Endothelial cell of umbilical vein (primary cell): Measurements from ENCODE around the gene SPATA31E1. TPM values are rescaled to one million over a fixed set of nuclear protein-coding genes. Genes with fewer than 3 reads are reported as not detected.

ENCODE experiments used
- BruUV-seq: library from RNA; stranded (reverse); fragments of 400-500 nt; replicated peaks from 2 replicates; lab custom pipeline; 2021; lab: Mats Ljungman, UMichigan
- CTCF ChIA-PET: fragments of 300-600, 350-600 bp; sonication (Branson Sonifier 250); formaldehyde crosslinking; loops from one replicate; lab custom pipeline; 2021; ENCODE audit warnings: antibody characterized with exemption, inconsistent platforms; lab: Charles Lee
- POLR2A ChIA-PET: fragments of 300-600, 350-600 bp; sonication (Branson Sonifier 250); formaldehyde crosslinking; loops from one replicate; lab custom pipeline; 2021; ENCODE audit warnings: antibody characterized with exemption, inconsistent platforms; lab: Charles Lee
- DNase-seq: peaks from one replicate; pipeline ENCODE4 v3.0.0-alpha.2; 2011; ENCODE audit warnings: low read depth, low spot score
- FAIRE-seq: peaks from 2 replicates; lab custom pipeline; 2011; peaks lifted over from hg19 to GRCh38; lab: Jason Lieb, UNC
- H2AFZ ChIP-seq: 2 replicates; pipeline ENCODE4 v1.6.0; 2012; ENCODE audit warnings: low read depth, low read length, control low read depth, inconsistent platforms
- H3K27ac ChIP-seq: 2 replicates; pipeline ENCODE4 v1.5.1; 2011; ENCODE audit warnings: low read depth, mild to moderate bottlenecking, control low read depth, low read length, moderate library complexity; ENCODE audit not compliant: insufficient read depth
- H3K27me3 ChIP-seq, 2 experiments: 2 replicates each; pipeline versions ENCODE4 v1.6.0 to v1.6.1; 2011; ENCODE audit warnings: low read length in 2 of 2, mixed read lengths in 1 of 2; ENCODE audit not compliant: control insufficient read depth in 2 of 2, insufficient read depth in 2 of 2
- H3K36me3 ChIP-seq, 2 experiments: 2 replicates in 1 of 2; 3 replicates in 1 of 2; pipeline ENCODE4 v1.5.1; 2011; ENCODE audit warnings: low read length in 2 of 2, mild to moderate bottlenecking in 1 of 2, moderate library complexity in 1 of 2; ENCODE audit not compliant: control insufficient read depth in 2 of 2, insufficient read depth in 2 of 2; ENCODE audit errors: extremely low read depth in 1 of 2
- H3K4me1 ChIP-seq: 3 replicates; pipeline ENCODE4 v1.5.1; 2011; ENCODE audit warnings: mild to moderate bottlenecking, low read length; ENCODE audit not compliant: control insufficient read depth, insufficient read depth; ENCODE audit errors: extremely low read depth
- H3K4me2 ChIP-seq: 2 replicates; pipeline ENCODE4 v1.6.1; 2011; ENCODE audit warnings: low read length, control low read depth, mixed read lengths; ENCODE audit not compliant: insufficient read depth
- H3K4me3 ChIP-seq, 3 experiments: fragments of 200-600 bp in 1 of 3; sonication (generic), shearing (Covaris generic) in 1 of 3; replicated peaks in 1 of 3; 2 replicates each; pipeline ENCODE4 v1.5.1; 2011 to 2016; ENCODE audit warnings: control low read depth in 3 of 3, low read length in 3 of 3, mild to moderate bottlenecking in 2 of 3, inconsistent platforms in 1 of 3, low read depth in 1 of 3, moderate library complexity in 1 of 3; ENCODE audit not compliant: insufficient read depth in 1 of 3
- H3K79me2 ChIP-seq: 2 replicates; pipeline ENCODE4 v1.6.0; 2012; ENCODE audit warnings: low read length, inconsistent platforms; ENCODE audit not compliant: control insufficient read depth, insufficient read depth
- H3K9ac ChIP-seq: replicated peaks from 2 replicates; pipeline ENCODE3; 2011; ENCODE audit warnings: low read length, control low read depth; ENCODE audit not compliant: insufficient read depth; ENCODE audit errors: extremely low read depth
- H3K9me1 ChIP-seq: replicated peaks from 3 replicates; pipeline ENCODE4 v1.6.0; 2011; ENCODE audit warnings: mild to moderate bottlenecking, low read length; ENCODE audit not compliant: control insufficient read depth, insufficient read depth; ENCODE audit errors: extremely low read depth
- H3K9me3 ChIP-seq: replicated peaks from 2 replicates; pipeline ENCODE4 v1.5.1; 2012; ENCODE audit warnings: low read length, inconsistent platforms; ENCODE audit not compliant: control insufficient read depth, insufficient read depth
- H4K20me1 ChIP-seq: replicated peaks from 2 replicates; pipeline ENCODE3; 2011; ENCODE audit warnings: mild to moderate bottlenecking, low read length; ENCODE audit not compliant: control insufficient read depth, insufficient read depth; ENCODE audit errors: extremely low read depth
- CTCF ChIP-seq, 2 donors: IDR thresholded peaks; 1 replicate in 1 of 2; 2 replicates in 1 of 2; pipeline ENCODE4 v1.5.1; 2011; ENCODE audit warnings: low read length in 2 of 2, mild to moderate bottlenecking in 2 of 2, moderate library complexity in 2 of 2, control low read depth in 1 of 2, inconsistent platforms in 1 of 2, low read depth in 1 of 2; ENCODE audit not compliant: insufficient read depth in 1 of 2; ENCODE audit errors: extremely low read depth in 1 of 2
- EZH2 ChIP-seq: IDR thresholded peaks from 2 replicates; pipeline ENCODE4 v1.6.1; 2012; ENCODE audit warnings: borderline replicate concordance, low read depth, mild to moderate bottlenecking, moderate library complexity, low read length, inconsistent platforms; ENCODE audit not compliant: severe bottlenecking
- FOS ChIP-seq: IDR thresholded peaks from 2 replicates; pipeline ENCODE4 v1.6.1; 2011; ENCODE audit warnings: mild to moderate bottlenecking, low read length, moderate library complexity, borderline replicate concordance; ENCODE audit not compliant: insufficient read depth
- GATA2 ChIP-seq: IDR thresholded peaks from 2 replicates; pipeline ENCODE4 v1.7.0; 2011; ENCODE audit warnings: low read depth, mild to moderate bottlenecking, moderate library complexity, mixed read lengths, low read length; ENCODE audit not compliant: insufficient read length, insufficient read depth
- JUN ChIP-seq: IDR thresholded peaks from 2 replicates; pipeline ENCODE4 v1.6.1; 2011; ENCODE audit warnings: borderline replicate concordance, low read depth; ENCODE audit not compliant: insufficient read length, insufficient read depth
- MYC ChIP-seq: IDR thresholded peaks from one replicate; pipeline ENCODE4 v1.6.1; 2011; ENCODE audit warnings: mild to moderate bottlenecking, low read depth, low read length
- POLR2A ChIP-seq: IDR thresholded peaks from 2 replicates; pipeline ENCODE4 v1.6.1; 2012; ENCODE audit warnings: low read depth, mild to moderate bottlenecking, control low read depth, low read length
- POLR2AphosphoS5 ChIP-seq: IDR thresholded peaks from 2 replicates; pipeline ENCODE4 v1.6.1; 2012; ENCODE audit warnings: low read depth, mild to moderate bottlenecking, control low read depth, low read length, moderate library complexity; ENCODE audit not compliant: insufficient read depth
- dilution Hi-C: fragments of 300-500 bp; cut with MboI; formaldehyde crosslinking; loops from one replicate; pipeline ENCODE4 v1.15.0; 2019; ENCODE audit warnings: low sequenced_read_pairs; ENCODE audit not compliant: extremely low pct_ligation_motif_present
- intact Hi-C: fragments of 100-400 bp; cut with micrococcal nuclease; formaldehyde crosslinking; loops from one replicate; pipeline ENCODE4 v1.10.0; 2022
- polyA plus RNA-seq, 4 experiments: library from polyadenylated mRNA; depleted of rRNA in 3 of 4; stranded (reverse) in 3 of 4; unstranded in 1 of 4; fragments of >200 nt; gene quantifications; 2 replicates each; pipeline versions ENCODE4 v1.2.1 to v1.2.3, GENCODE V29; 2011 to 2012; ENCODE audit warnings: missing spikeins in 1 of 4
- total RNA-seq: library from RNA; stranded (reverse); gene quantifications from 2 replicates; pipeline ENCODE4 v1.2.3, GENCODE V29; 2021
- TF ChIP-seq, protein P1 (sequence below): IDR thresholded peaks from 2 replicates; pipeline ENCODE4 v1.6.1; 2011; ENCODE audit not compliant: insufficient read depth, insufficient read length

SPATA31E1 gene
- total and polyA plus RNA-seq, 2 donors (not counting 3 experiments of a cell fraction or from before 2014, with no cell fraction given): not detected

DNA sequence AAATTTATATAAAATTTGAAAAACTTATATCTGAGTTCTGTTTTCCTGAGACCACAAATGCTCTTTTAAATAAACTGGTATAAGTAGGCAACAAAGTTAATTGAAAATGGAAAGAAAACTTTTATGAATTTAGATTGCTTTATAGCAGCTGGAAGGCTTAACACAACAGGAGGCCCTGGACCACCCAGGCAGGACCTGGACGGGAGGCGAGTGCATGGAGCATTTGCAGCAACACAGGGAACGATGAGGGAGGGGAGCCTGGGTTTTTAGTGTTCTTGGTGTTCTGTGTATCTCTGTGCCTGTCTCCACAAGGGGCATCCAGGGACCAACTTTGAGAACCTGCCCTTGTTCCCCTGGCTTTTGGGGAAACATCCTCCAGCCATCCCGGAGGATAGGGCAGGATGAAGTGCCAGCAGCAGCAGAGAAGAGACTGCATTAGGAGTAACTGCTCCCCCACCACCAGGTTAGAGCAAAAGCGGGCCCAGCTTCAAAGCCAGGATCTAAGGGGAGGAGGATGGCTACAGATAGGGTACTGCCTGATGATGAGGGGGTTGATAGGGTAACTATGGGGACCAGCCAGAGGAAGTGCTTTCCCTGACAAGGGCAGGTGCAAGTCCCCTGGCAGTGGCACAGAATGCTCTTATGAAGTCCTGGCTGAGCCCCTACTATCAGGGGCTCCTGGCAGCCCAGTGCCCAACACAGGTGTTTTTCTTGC, 6.7 kb upstream of the SPATA31E1 start:
- H3K9me1 ChIP-seq: no peaks in the 10 kb centered on the region
- ChIA-PET POLR2A (no interaction called here), CTCF (interaction anchor here (1.6 kb wide), 1 partner anchor 13 kb away, joined by 4 read pairs; no protein-coding TSS in a partner anchor)
- H3K4me2 ChIP-seq: no peak overlapping the region
- dilution Hi-C loops: no loop called here
- no peak overlapping the region for H2AFZ ChIP-seq
- no peak overlapping the region for H3K27ac ChIP-seq
- intact Hi-C loops: no loop called here
- no peaks in the 10 kb centered on the region for H3K79me2 ChIP-seq
- peaks cover 3% of the 10 kb centered on the region for H3K4me1 ChIP-seq
- no peaks in the 10 kb centered on the region for H3K27me3 ChIP-seq
- no TSS peak for BruUV-seq
- TF ChIP-seq EZH2 (no peak), POLR2AphosphoS5 (no peak), POLR2A (no peak), MYC (no peak), CTCF (IDR thresholded peaks at IDR 0.05; ENCODE audit: extremely low read depth in 1 of 2, insufficient read depth in 1 of 2, low read depth in 1 of 2, low read length in 2 of 2) (no peak), GATA2 (no peak), FOS (no peak), JUN (no peak)
- TF ChIP-seq, protein P1, sequence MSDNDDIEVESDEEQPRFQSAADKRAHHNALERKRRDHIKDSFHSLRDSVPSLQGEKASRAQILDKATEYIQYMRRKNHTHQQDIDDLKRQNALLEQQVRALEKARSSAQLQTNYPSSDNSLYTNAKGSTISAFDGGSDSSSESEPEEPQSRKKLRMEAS: no peak
- no peaks in the 10 kb centered on the region for H4K20me1 ChIP-seq
- H3K9me3 ChIP-seq: no peaks in the 10 kb centered on the region
- DNase-seq (no peak), FAIRE-seq (no peak)
- no peak overlapping the region for H3K4me3 ChIP-seq
- no peak overlapping the region for H3K9ac ChIP-seq
- no peaks in the 10 kb centered on the region for H3K36me3 ChIP-seq
